ENCODE data around the gene ACACA. TPM values are rescaled to one million over a fixed set of nuclear protein-coding genes. Genes with fewer than 3 reads are reported as not detected.

Gene ACACA
- total RNA-seq, 2 experiments from 2014 or later, result 45.1 to 45.9 TPM

DNA sequence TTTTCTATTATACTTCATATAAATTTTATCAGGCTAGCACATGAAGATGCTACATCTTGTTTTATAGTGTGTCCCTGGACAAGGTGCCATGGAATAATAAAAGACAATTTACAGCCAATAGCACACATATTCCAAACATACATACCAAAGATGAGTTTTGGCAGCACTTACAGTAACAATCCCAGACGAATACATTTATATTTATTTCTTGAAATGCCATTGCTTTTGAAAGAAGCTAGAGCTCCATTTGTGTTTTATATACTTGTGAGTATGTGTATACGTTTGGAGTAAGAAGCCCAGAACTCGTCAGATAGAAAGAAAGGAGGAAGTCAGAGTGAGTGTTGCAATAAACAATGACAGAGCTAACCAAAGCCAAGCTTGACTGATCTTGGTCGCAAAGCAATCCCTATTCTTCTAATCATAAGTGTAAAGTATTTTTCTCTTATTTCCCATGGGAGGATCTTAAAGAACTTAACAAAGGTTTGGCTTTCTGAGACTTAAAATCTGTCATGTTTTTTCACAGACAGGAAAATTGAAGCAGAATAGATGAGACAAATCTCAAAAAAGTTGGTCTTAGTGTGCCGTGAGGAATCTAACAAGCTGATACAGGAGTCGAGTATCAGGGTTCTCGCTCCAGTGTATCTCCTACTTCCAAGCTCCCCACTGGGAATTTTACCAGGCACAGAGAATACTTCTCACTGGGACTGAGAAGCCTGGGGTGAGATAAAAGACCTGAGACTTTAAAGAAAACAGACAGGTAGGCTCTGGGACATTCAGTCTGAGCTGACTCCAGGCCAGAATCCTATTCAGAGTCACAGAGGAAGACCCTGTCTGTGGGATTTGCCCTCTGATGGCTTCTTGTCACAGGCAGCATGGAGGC, 282.5 kb downstream of the ACACA start:
- no peaks in the 10 kb centered on the region for H3K27me3 Mint-ChIP-seq
- POLR2A ChIA-PET, result no interaction called here
- peaks cover 24% of the 10 kb centered on the region for H3K36me3 Mint-ChIP-seq
- no peak overlapping the region for H3K4me3 Mint-ChIP-seq
- ATAC-seq (ENCODE audit: low read depth) (no peak), DNase-seq (no peak)
- H3K27ac Mint-ChIP-seq, result no peak overlapping the region
- H3K9me3 Mint-ChIP-seq, result no peaks in the 10 kb centered on the region
- no peaks in the 10 kb centered on the region for H3K4me1 Mint-ChIP-seq

DNA sequence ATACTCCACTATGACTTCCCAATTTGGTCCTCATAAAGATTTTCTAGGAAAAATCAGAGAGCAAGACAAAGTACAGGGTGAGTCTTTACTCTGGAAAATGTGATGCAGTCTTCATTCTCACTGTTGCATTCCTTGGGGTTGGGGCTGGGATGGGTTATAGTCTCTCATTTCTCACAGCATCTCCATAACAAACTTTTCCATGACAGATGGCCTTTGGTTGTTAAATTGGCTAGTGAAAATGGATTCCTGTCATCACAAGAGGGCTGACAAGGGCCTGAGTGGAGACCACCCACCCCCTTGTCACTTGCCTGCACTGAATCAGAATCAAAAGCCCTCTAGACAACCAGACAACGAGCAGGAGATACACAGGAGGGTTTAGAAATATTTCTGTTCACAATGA, 283.2 kb downstream of the ACACA start:
- H3K4me1 Mint-ChIP-seq, result no peaks in the 10 kb centered on the region
- H3K27me3 Mint-ChIP-seq, result no peaks in the 10 kb centered on the region
- no peak for DNase-seq
- no peaks in the 10 kb centered on the region for H3K9me3 Mint-ChIP-seq
- ATAC-seq (ENCODE audit: low read depth), result no peak
- no peak overlapping the region for H3K27ac Mint-ChIP-seq
- H3K4me3 Mint-ChIP-seq, result no peak overlapping the region
- POLR2A ChIA-PET, result no interaction called here
- peaks cover 26% of the 10 kb centered on the region for H3K36me3 Mint-ChIP-seq

DNA sequence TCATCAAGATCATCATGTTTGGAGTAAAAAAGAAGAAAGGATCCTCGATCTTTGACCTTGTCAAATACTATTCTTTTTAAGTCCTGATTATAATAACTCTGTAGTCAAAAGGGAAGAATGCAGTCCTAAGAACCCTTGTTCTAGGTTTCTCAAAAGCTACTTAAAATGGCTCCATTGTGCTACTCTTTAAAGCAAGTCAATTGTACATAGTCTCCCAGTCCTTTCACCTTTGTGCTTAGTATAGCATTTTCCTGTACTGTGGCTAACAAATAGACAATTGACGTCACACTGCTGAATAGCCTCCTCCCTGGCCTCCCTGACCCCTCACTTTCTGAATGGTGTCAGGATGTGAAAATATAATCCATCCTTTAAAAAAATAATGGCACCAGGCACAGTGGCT, 285.0 kb downstream of the ACACA start:
- Mint-ChIP-seq H3K36me3 (peaks cover 26% of the 10 kb centered on the region), H3K27ac (no peak overlapping the region), H3K27me3 (no peaks in the 10 kb centered on the region), H3K4me3 (no peak overlapping the region), H3K9me3 (no peaks in the 10 kb centered on the region), H3K4me1 (no peaks in the 10 kb centered on the region)
- no peak for ATAC-seq (ENCODE audit: low read depth)
- no peak for DNase-seq
- POLR2A ChIA-PET, result no interaction called here

DNA sequence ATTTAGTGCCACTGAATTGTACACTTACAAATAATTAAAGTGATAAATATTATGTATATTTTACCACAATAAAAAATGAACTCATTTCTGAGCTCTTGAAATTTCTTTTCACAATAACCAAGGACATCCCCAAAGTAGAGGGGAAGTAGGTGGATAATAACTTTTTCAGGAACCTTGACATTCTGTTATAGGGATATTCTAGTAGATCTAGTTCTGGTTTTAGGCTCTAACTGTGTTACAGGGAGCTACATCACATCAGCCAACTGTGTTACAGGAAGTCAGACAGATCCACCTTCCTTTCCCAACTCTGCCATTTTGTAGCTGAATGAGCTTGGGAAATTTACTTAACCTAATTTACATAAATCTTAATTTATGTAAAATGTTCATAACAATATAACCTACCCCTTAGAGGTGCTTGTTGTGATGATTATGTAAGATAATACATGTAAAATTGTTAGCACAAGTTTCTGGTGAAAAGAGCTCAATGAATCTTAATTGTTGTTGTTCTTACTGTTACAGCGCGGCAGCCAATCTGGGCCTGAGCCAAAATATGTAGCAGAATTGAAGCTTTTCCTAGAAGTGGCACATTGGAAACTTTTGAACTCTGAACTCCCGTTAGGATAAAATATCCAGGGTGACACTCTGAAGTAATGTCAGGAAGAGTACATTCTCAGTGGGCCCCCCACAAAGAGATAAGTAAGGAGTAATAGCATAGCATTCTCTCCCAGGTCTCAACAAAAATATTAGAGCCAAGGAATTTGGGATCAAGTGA, 288.1 kb downstream of the ACACA start:
- DNase-seq, result no peak
- POLR2A ChIA-PET, result interaction anchor here (0.9 kb wide), 1 partner anchor 29 kb away, joined by 3 read pairs; no protein-coding TSS in a partner anchor
- Mint-ChIP-seq H3K4me1 (no peaks in the 10 kb centered on the region), H3K4me3 (no peak overlapping the region), H3K9me3 (no peaks in the 10 kb centered on the region), H3K27me3 (no peaks in the 10 kb centered on the region), H3K36me3 (peaks cover 19% of the 10 kb centered on the region), H3K27ac (no peak overlapping the region)
- no peak for ATAC-seq (ENCODE audit: low read depth)

DNA sequence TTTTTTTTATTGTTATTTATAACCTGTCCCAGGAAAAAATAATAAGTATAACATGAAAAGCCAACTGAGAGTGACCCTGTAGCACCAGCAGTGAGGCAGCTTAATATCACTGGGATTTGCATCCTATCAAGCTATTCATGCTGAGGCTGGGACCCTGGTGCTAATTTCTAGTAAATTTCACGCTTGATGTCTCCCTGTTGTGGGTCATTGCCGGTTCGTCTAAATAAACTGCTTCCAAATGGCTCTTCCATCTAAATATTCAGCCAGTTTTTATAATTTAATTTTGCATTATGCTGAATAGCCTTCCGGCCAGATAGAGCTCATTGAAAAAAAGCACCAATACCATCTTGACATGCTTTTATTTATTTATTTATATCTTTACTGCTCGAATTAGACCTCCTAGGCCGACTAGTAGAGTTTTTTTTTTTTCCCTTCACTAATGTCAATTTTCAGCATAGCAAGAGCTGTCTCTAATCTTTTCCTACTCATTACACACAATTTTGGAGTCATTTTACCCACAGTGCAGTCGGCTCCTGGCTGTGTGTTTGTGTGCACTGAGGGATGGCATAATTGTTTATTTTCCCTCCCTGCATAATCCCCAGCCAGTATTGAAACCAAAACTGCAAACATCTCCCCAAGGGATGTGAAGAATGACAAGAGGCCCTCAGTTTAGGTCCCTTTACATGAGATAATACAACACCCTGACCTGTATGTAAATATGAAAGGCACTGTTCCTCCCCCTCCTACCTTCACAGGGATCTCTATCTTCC, 289.1 kb downstream of the ACACA start:
- Mint-ChIP-seq H3K9me3 (no peaks in the 10 kb centered on the region), H3K27me3 (no peaks in the 10 kb centered on the region), H3K27ac (no peak overlapping the region), H3K4me1 (no peaks in the 10 kb centered on the region), H3K36me3 (peaks cover 18% of the 10 kb centered on the region), H3K4me3 (no peak overlapping the region)
- POLR2A ChIA-PET, result interaction anchor here (0.9 kb wide), 1 partner anchor 28 kb away, joined by 3 read pairs; no protein-coding TSS in a partner anchor
- no peak for ATAC-seq (ENCODE audit: low read depth)
- DNase-seq, result no peak

DNA sequence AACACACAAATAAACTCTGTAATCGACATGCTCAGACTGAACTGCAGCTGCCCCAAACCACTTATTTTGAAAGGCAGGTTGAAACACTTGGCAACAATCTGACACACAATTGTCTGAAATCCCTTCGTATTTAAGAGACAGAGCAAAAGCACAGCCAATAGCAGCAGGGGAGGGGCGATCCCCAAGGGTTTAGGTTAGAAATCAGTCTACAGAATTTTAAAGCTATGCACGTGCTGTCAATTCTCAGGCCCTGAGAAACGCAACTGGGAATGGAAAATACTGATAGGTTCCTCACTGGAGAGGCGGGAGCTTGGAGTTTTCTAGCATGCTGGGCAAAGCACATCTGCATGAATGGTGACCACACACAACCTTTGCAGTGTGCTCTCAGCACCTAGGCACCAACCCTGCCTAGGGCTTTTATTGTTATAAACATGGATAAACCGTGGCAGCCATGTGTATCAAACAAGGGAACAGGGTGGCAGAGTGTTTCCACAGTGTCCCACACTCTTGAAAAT, 289.9 kb downstream of the ACACA start:
- Mint-ChIP-seq H3K27me3 (no peaks in the 10 kb centered on the region), H3K27ac (no peak overlapping the region), H3K4me1 (no peaks in the 10 kb centered on the region), H3K9me3 (no peaks in the 10 kb centered on the region), H3K36me3 (peaks cover 21% of the 10 kb centered on the region), H3K4me3 (no peak overlapping the region)
- POLR2A ChIA-PET, result no interaction called here
- no peak for ATAC-seq (ENCODE audit: low read depth)
- no peak for DNase-seq

DNA sequence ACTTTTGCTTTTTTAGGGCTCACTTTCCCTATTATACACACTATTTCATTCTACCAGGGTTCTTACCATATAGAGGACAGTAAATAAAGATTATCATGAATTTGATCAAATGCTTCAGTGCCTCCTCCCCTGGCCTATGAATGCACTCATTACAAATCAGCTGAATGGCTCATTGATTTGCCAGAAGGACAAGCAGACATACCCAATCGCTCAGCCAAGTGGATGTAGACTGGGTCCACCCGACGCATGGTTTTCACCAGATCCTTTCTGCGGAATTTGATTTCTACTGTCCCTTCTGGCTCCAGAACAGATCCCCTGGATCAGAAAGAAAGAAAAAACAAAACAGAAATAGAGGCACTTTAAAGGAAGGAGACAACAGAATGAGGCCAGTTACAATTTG, 295.3 kb downstream of the ACACA start:
- H3K9me3 Mint-ChIP-seq, result no peaks in the 10 kb centered on the region
- POLR2A ChIA-PET, result no interaction called here
- ATAC-seq (ENCODE audit: low read depth) (no peak), DNase-seq (no peak)
- H3K27ac Mint-ChIP-seq, result no peak overlapping the region
- H3K4me1 Mint-ChIP-seq, result no peaks in the 10 kb centered on the region
- H3K27me3 Mint-ChIP-seq, result no peaks in the 10 kb centered on the region
- no peak overlapping the region for H3K4me3 Mint-ChIP-seq
- H3K36me3 Mint-ChIP-seq, result peaks cover 7% of the 10 kb centered on the region

DNA sequence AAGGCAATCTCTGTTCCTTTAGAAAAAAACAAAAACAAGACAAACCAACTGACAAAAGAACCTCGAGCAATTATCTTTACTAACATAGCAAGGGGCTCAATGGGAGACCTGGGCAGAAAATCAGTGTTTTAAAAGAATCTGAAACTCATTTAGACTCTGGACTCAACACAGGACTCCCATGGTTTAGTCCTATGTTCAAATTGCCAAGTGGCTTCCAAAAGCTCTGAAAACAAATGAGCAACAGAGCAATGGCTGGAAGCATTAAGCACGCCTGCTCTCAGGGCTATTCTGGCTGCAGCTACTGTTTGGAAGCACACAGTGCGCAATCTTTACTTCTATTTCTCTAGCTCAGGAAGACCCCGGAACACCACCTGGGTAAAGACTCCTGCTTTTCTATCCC, 295.9 kb downstream of the ACACA start:
- Mint-ChIP-seq H3K9me3 (no peaks in the 10 kb centered on the region), H3K27ac (no peak overlapping the region), H3K27me3 (no peaks in the 10 kb centered on the region), H3K36me3 (peaks cover 9% of the 10 kb centered on the region), H3K4me3 (no peak overlapping the region), H3K4me1 (no peaks in the 10 kb centered on the region)
- POLR2A ChIA-PET, result no interaction called here
- ATAC-seq (ENCODE audit: low read depth) (no peak), DNase-seq (no peak)

DNA sequence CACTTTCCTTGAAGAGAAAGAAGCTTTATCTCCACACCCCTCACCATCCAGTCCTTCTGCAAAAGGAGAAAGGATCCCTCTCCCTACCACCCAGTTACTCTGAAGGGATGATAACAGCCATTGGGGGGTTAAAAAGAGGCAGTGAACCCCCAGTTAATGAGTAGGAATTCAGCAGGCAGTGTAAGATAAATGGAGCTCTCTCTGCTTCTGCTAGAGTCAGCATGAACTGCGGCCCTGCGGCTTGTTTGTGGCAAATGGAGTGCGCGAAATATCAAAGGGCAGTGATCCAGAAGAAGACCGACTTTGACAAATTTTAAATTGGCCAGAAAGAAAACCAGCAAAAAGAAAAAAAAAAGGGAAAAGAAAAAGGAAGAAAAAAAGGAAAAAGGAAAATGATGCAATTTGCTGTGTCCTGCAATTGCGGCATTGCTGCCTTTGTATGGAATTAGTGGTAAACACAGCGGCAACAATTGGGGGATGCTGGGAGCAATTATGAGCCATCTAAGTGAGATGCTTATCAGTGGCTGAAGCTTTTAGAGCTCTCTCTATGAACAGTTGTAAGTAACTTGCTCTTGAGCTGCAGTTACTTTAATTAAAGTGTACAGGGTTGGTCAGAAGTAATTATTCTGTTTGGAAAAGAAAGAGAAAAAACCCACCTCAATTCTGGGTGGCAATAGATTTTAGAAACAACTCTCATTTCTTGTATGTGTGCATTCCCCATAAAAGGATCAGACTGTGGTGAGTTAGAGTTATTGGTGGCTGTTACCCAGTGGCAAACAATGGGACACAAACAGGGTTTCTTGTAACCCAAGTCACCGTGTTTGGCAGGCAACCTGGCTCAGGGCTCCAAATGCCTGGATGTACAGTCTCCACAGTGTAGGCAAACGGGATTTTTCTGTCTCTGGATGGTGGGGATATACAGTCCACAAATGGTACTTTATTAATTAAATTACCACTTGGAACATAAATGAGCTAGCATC, 296.6 kb downstream of the ACACA start:
- no peaks in the 10 kb centered on the region for H3K4me1 Mint-ChIP-seq
- H3K9me3 Mint-ChIP-seq, result no peaks in the 10 kb centered on the region
- no peak for DNase-seq
- no peak for ATAC-seq (ENCODE audit: low read depth)
- H3K36me3 Mint-ChIP-seq, result peaks cover 9% of the 10 kb centered on the region
- H3K27me3 Mint-ChIP-seq, result no peaks in the 10 kb centered on the region
- H3K27ac Mint-ChIP-seq, result no peak overlapping the region
- POLR2A ChIA-PET, result no interaction called here
- H3K4me3 Mint-ChIP-seq, result no peak overlapping the region

DNA sequence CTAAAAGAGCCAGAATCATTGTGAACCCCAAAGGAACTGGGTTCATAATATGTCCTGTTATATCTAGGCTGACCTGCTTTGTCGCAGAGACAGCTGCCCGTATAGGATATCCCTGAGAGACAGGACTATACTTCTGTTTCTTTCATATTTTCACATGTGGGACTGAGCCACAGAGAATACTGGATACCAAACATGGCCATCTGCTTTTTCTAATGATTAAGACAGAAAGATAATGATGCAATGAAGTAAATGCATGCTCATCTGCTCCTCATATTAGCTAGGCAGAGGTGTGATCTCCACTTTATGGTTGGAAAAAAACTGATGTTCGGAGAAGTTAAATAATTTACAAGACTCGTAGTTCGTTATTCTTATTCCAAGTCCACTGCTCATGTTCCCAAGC, 297.5 kb downstream of the ACACA start:
- POLR2A ChIA-PET, result no interaction called here
- Mint-ChIP-seq H3K27ac (no peak overlapping the region), H3K27me3 (no peaks in the 10 kb centered on the region), H3K4me1 (no peaks in the 10 kb centered on the region), H3K9me3 (no peaks in the 10 kb centered on the region), H3K36me3 (peaks cover 9% of the 10 kb centered on the region), H3K4me3 (no peak overlapping the region)
- ATAC-seq (ENCODE audit: low read depth), result no peak
- no peak for DNase-seq

DNA sequence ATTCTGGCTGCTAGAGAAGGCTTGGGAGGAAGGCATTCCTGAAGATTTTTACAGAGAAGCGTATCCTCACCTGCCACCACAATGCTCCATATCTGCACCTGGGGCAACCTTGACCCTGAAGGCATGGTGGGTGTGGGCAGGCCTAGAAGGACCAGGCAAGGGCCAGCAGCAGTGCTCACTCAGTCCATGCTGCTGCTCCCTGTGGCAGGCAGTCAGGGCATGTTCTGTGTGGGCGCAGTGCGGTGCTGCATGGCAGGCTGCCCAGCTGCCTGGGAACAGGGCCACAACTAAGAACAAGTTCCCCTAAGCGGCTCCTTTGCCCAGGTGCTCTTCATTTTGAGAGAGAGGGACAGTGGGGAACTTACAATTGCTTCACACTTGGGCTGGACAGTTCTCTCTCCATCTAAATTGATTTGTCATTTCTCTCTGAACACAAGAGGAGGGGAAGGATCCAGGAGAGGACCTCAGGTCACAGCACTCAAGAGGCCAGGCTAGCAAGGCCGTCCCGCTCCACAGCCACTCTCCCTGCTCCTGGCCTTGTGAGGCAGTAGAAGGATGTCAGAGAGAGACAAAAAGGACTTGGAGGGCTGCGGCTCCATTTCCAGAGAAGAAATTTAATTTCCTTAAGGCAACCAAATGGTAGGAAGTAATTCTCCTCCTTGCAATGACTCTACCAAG, 299.1 kb downstream of the ACACA start:
- peaks cover 8% of the 10 kb centered on the region for H3K36me3 Mint-ChIP-seq
- no peak overlapping the region for H3K4me3 Mint-ChIP-seq
- ATAC-seq (ENCODE audit: low read depth), result no peak
- no peak for DNase-seq
- H3K9me3 Mint-ChIP-seq, result no peaks in the 10 kb centered on the region
- no peaks in the 10 kb centered on the region for H3K27me3 Mint-ChIP-seq
- POLR2A ChIA-PET, result no interaction called here
- no peaks in the 10 kb centered on the region for H3K4me1 Mint-ChIP-seq
- no peak overlapping the region for H3K27ac Mint-ChIP-seq

DNA sequence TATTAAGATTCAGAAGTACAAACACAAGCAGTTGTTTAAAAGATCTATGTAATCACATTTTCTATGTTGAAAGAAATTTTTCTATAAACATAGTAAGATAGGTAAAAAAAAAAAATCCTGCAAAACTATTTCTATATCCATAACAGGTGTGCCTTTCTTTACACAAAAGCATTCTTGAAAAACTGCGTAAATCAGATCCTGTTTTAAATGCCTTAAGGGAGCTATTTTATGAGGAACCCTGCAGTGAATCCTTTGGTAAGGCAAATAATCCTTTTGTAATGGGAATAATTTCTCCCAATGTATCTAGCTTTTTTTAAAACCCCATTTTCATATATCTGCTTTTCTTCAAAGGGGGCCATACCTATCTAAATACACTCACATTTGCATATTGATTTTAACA, 300.6 kb downstream of the ACACA start:
- H3K4me3 Mint-ChIP-seq, result no peak overlapping the region
- no peaks in the 10 kb centered on the region for H3K4me1 Mint-ChIP-seq
- H3K27me3 Mint-ChIP-seq, result no peaks in the 10 kb centered on the region
- POLR2A ChIA-PET, result no interaction called here
- ATAC-seq (ENCODE audit: low read depth) (no peak), DNase-seq (no peak)
- no peaks in the 10 kb centered on the region for H3K9me3 Mint-ChIP-seq
- peaks cover 5% of the 10 kb centered on the region for H3K36me3 Mint-ChIP-seq
- H3K27ac Mint-ChIP-seq, result no peak overlapping the region
